HG02943 (cell line): Measurements from ENCODE around the gene NNAT.
"Not testable (repeated sequence)": the region's sequence is repeated elsewhere in the genome, so short reads cannot be mapped to it uniquely, and the experiment has no call there.

ENCODE experiments used
- ATAC-seq: cut with Tn5 transposase; IDR thresholded peaks from one replicate; pipeline ENCODE4 v1.9.1; 2021; ENCODE audit warnings: mild to moderate bottlenecking, low read depth, moderate library complexity; ENCODE audit not compliant: unreplicated experiment

NNAT gene

GRCh38 chr20:37538003-37538402 is 17.0 kb downstream of the NNAT start:
- ATAC-seq: no peak

GRCh38 chr20:37539424-37539823 is 18.4 kb downstream of the NNAT start:
- no peak for ATAC-seq

DNA sequence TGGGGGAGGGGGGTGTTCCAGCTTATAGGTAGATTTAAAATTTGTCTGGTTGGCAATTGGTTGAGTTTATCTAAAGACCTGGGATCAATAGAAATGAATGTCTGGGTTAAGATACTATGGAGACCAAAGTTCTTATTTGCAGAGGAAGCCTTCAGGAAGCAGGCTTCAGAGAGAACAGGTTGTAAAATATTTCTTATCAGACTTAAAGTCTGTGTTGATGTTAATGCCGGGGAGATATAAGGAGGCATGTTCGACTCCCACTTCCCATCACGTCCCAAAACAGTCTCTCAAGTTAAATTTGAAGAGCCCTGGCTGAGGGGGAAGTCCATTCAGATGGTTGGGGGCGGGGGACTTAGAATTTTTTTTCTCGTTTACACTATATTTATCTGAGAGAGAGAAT is 19.0 kb downstream of the NNAT start:
- no peak for ATAC-seq

GRCh38 chr20:37540838-37541237 is 19.8 kb downstream of the NNAT start:
- ATAC-seq: not testable (repeated sequence)

GRCh38 chr20:37541326-37541725 is 20.3 kb downstream of the NNAT start:
- no peak for ATAC-seq

DNA sequence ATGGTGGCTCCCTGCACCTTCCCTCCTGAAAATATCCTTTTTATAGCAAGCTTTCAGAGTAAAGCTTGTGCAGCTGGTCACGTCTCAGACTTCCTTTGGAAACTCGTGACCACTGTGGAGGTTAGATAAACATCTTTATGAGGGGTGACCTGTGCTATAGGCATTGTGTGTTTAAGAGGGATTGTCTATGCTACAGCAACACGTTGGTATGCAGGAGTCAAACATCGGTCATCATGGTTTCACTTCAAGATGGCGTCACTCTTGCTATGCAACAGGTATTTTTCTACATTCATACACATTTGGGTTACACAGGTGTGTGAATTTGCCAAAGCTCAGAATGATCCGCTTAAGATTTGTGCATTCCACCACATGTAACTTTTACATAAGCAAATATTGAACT is 21.2 kb downstream of the NNAT start:
- ATAC-seq: no peak

DNA sequence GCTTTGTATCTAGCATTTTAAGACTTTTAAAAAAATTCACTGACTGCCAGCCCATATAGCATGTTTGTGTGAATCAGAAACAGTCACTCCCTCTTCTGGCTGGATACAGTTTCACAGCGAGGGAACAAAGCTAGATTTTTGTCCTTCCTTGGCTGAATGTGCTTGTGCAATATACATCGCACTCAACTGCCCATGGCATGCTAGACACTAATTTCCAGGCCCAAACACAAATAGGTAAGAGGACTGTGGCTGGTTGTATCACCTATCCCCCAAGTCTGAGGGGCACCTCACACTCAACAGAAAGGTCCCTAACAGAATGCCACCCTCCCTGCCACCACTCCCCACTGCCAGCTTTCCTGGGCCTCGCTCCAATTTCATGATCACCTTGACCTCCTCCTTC is 22.8 kb downstream of the NNAT start:
- ATAC-seq: no peak

DNA sequence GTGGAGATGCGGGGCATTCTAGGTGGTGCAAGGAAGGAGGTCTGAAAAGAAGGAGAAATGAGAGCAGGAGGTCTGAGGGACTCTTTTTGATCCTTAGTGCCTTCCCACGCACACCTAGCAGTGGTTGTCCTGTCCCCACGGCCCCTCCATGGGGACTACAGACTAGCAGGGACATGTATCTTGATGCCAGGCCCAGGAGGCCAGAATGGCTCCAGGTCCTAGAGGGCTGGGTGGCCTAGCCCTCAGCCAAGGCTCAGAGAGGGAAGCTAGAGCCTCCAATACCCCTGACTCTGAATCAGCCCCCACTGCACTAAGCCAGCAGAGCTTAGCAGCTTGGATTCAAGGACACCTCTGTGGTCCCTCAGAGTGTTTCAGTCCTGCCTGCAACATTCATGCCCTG is 23.3 kb downstream of the NNAT start:
- no peak for ATAC-seq

DNA sequence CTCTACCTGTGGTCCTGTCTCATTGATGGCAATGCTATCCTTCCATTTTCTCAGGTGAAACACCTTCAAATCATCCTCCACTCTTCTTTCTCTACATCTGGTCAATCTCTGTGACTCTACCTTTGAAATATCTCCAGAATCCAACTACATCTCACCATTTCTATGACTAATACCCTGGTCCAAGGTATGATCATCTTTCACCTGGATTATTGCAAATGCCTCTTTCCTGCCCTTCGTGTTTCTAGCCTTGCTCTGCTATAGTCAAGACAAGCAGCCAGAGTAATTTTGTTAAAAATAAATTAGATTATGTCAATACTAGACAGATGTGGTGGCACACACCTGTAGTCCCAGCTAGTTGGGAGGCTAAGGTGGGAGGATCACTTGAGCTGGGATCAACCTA is 24.5 kb downstream of the NNAT start:
- no peak for ATAC-seq

GRCh38 chr20:37547912-37548311 is 26.9 kb downstream of the NNAT start:
- no peak for ATAC-seq

- ATAC-seq: not testable (repeated sequence)
Measured at GRCh38 chr20:37550101-37550920, 29.3 kb downstream of the NNAT start.

DNA sequence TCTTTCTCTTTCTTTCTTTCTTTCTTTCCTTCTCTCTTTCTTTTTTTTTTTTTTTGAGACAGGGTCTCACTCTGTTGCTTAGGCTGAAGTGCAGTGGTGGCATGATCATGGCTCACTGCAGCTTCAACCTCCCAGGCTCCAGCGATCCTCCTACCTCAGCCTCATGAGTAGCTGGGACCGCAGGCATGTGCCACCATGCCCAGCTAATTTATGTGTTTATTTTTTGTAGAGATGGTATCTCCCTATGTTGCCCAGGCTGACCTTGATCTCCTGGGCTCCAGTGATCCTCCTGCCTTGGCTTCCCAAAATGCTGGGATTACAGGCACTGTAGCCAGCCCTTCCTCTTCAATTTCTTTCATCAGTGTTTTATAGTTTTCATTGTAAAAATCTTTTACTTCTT is 30.6 kb downstream of the NNAT start:
- ATAC-seq: not testable (repeated sequence)

DNA sequence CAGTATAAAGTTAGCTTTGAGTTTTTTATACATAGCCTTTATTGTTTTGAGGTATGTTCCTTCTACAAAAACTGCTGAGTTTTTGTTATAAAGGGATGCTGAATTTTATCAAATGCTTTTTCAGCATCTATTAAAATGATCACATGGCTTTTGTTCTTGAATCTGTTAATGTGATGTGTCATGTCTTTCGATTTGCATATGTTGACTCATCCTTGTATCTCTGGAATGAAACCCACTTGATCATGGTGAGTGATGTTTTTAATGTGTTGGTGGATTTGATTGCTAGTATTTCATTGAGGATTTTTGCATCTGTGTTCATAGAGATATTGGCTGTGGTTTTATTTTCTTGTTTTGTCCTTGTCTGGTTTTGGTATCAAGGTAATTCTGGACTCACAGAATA is 31.4 kb downstream of the NNAT start:
- no peak for ATAC-seq

GRCh38 chr20:37554721-37555298 is 33.8 kb downstream of the NNAT start:
- ATAC-seq: not testable (repeated sequence)

DNA sequence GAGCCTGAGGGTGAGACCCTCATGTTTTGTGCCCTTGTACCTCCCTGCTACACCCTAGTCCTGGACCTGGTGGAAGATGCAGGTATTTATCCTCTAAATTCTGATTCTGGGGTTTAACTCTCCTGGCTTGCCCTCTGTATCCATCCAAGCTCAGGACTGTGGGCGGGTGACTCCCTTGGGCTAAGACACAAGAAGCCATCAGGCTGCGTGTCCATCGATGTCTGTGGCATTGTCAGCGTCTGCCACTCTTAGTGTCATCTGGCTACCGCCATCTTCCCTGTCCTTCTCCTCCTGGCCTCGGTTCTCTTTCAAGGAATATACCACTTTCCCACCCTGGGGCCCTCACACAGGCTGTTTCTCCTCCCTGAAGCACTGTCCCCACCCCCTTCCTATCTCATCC is 35.5 kb downstream of the NNAT start:
- no peak for ATAC-seq

- ATAC-seq: no peak
Measured at GRCh38 chr20:37558306-37558705, 37.3 kb downstream of the NNAT start.

- ATAC-seq: no peak
Measured at GRCh38 chr20:37558779-37559178, 37.7 kb downstream of the NNAT start.

- ATAC-seq: no peak
Measured at GRCh38 chr20:37559312-37560027, 38.4 kb downstream of the NNAT start.

DNA sequence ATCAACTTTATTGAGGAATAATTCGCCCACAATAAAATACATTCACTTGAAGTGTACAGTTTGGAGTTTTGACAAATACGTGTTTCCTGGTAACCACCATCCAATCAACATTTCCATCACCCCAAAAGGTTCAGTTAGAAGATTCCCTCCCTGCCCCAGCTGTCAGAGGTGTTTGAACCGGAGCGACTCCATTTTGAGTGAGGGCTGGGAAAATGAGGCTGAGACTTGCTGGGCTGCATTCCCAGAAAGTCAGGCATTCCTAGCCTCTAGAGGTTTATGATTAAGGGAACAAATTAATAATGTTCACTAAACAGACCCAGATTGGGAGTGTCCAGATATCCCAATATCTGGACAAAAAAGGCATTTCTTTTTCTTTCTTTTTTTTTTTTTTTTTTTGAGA is 39.6 kb downstream of the NNAT start:
- no peak for ATAC-seq

DNA sequence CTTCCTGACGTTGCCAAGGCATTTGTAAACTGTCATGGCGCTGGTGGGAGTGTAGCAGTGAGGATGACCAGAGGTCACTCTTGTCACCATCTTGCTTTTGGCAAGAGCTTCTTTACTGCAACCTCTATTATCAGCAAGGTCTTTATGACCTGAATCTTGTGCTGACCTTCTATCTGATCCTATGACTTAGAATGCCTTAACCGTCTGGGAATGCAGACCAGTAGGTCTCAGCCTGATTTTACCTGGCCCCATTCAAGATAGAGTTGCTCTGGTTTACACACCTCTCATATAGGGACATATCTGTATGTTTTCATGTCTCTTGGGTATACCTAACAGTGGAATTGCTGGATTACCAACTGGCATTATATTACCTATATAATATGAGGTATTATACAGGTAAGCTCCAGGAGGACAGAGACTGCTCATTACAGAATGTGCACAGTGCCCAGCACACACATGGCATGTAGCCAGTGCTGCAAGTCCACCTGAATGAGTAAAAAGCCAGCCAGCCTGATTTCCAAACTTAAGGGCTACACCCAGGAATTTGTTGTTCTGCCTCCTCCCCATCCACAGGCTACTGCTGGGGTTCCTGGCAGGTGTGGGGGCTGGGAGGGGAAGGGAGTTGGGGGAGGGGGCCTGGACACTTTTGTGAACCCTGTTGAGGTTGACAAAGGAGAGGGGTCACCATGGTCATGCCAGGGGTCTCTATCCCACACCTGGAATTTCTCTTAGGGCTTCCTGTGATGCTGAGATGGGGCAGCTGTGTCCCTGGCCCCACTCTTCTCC is 41.8 kb downstream of the NNAT start:
- ATAC-seq: no peak

- no peak for ATAC-seq
Measured at GRCh38 chr20:37564016-37564387, 43.0 kb downstream of the NNAT start.
